Kidney (tissue), 14 donors: ENCODE data around the gene PRDM16. TPM values are rescaled to one million over a fixed set of nuclear protein-coding genes. Genes with fewer than 3 reads are reported as not detected.

Experiments
- DNase-seq, 5 donors: peaks; one replicate each; pipeline ENCODE4 v3.0.0-alpha.2; 2013 to 2020
- FAIRE-seq: peaks from 2 replicates; lab custom pipeline; 2012; peaks lifted over from hg19 to GRCh38; lab: Jason Lieb, UNC
- H3K27ac ChIP-seq, 2 donors: one replicate each; pipeline ENCODE4 v1.7.0; 2013; ENCODE audit warnings: low read depth in 2 of 2, low read length in 2 of 2, inconsistent platforms in 1 of 2
- H3K27me3 ChIP-seq: one replicate; pipeline ENCODE4 v1.7.1; 2013; ENCODE audit warnings: low read length, inconsistent platforms; ENCODE audit not compliant: control insufficient read depth, insufficient read depth
- H3K36me3 ChIP-seq, 3 donors: one replicate each; pipeline versions ENCODE4 v1.7.0 to v1.7.1; 2013; ENCODE audit warnings: low read length in 3 of 3, control low read depth in 1 of 3, inconsistent platforms in 1 of 3; ENCODE audit not compliant: insufficient read depth in 3 of 3, control insufficient read depth in 2 of 3
- H3K4me1 ChIP-seq, 3 donors: one replicate each; pipeline versions ENCODE4 v1.7.0 to v1.7.1; 2013; ENCODE audit warnings: low read length in 3 of 3, inconsistent platforms in 1 of 3, low read depth in 1 of 3; ENCODE audit not compliant: control insufficient read depth in 2 of 3, insufficient read depth in 2 of 3
- H3K4me3 ChIP-seq, 3 donors: one replicate each; pipeline versions ENCODE4 v1.7.0 to v1.8.1; 2013; ENCODE audit warnings: low read length in 3 of 3, control low read depth in 1 of 3, inconsistent platforms in 1 of 3
- H3K9ac ChIP-seq, 3 donors: one replicate each; pipeline versions ENCODE4 v1.7.0 to v1.7.1; 2013; ENCODE audit warnings: low read length in 3 of 3, control low read depth in 1 of 3, inconsistent platforms in 1 of 3
- H3K9me3 ChIP-seq, 3 donors: one replicate each; pipeline versions ENCODE4 v1.7.0 to v1.7.1; 2013; ENCODE audit warnings: low read length in 3 of 3, control low read depth in 1 of 3, inconsistent platforms in 1 of 3; ENCODE audit not compliant: control insufficient read depth in 2 of 3, insufficient read depth in 1 of 3
- intact Hi-C: fragments of 100-400 bp; cut with DNase I; formaldehyde crosslinking; loops from one replicate; pipeline ENCODE4 v1.11.1; 2022
- polyA plus RNA-seq: library from polyadenylated mRNA; stranded (reverse); fragments of 350-450 nt; fragmentation: Illumina TruSeq; extraction: RNeasy Lipid Tissue Mini Kit (QIAGEN cat#74804); gene quantifications from one replicate; pipeline ENCODE4 v1.2.3, GENCODE V29; 2014; ENCODE audit warnings: low read depth, low replicate concordance; ENCODE audit not compliant: insufficient read depth
- total RNA-seq: library from RNA; stranded (reverse); fragmentation: NEBNext Ultra II Directional; extraction: Animal tissue kit (Norgen Biotek cat#: 25700); gene quantifications from one replicate; pipeline ENCODE4 v1.2.1, GENCODE V29; 2021
- TF ChIP-seq, protein P1 (sequence below): IDR thresholded peaks from 3 replicates; pipeline ENCODE4 v1.5.1; 2012; ENCODE audit warnings: mild to moderate bottlenecking, moderate library complexity, borderline replicate concordance; ENCODE audit not compliant: insufficient read depth; ENCODE audit errors: extremely low read depth
- donor health status: control.
- donor health status: control.
- donor health status: control.
- donor health status: control.
- donor health status: control.
- donor health status: DM: yes; HTN: yes; CAD: no.
- donor health status: Normal renal cell carcinoma (clear cell type).

Gene PRDM16
- total and polyA plus RNA-seq, 2 donors from 2014 or later, result 3.0 to 21.9 TPM

DNA sequence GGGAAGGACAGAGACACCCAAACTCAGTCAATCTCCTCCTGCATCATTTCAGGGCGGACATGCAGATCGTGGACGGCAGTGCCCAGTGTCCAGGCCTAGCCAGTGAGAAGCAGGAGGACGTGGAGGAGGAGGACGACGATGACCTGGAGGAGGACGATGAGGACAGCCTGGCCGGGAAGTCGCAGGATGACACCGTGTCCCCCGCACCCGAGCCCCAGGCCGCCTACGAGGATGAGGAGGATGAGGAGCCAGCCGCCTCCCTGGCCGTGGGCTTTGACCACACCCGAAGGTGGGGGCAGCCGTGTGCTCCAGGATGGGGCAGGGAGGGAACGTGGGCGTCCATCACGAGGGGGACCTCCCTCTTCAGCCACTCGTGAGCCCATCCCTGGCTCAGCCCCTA lies 361.8 kb downstream of the PRDM16 start:
- Histone ChIP-seq H3K27ac (no peak overlapping the region), H3K4me3 (no peak overlapping the region)
- intact Hi-C loops, result no loop called here

DNA sequence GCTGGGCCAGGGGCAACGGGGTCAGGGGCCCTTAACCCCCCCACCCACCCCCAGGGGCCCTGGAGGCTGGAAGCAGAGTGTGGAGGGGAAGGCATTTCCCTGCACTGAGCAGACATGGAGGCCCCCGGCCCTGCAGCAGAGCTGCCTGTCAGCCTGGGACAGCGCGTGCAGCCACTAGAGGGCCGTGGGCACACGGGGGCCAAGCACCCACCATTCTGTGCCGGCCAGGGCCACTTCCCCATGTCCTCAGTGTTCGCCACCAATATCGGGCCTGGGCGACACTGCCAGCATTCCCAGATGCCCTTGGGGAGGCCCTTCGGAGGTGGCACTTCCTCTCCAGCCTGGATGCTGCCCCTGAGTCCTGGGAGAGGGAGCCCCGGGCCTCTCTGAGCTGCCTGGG lies 362.3 kb downstream of the PRDM16 start:
- TF ChIP-seq, protein P1, sequence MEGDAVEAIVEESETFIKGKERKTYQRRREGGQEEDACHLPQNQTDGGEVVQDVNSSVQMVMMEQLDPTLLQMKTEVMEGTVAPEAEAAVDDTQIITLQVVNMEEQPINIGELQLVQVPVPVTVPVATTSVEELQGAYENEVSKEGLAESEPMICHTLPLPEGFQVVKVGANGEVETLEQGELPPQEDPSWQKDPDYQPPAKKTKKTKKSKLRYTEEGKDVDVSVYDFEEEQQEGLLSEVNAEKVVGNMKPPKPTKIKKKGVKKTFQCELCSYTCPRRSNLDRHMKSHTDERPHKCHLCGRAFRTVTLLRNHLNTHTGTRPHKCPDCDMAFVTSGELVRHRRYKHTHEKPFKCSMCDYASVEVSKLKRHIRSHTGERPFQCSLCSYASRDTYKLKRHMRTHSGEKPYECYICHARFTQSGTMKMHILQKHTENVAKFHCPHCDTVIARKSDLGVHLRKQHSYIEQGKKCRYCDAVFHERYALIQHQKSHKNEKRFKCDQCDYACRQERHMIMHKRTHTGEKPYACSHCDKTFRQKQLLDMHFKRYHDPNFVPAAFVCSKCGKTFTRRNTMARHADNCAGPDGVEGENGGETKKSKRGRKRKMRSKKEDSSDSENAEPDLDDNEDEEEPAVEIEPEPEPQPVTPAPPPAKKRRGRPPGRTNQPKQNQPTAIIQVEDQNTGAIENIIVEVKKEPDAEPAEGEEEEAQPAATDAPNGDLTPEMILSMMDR, result no peak
- intact Hi-C loops, result no loop called here
- peaks cover 0 to 7% (median 2%) of the 10 kb centered on the region in 3 donors for H3K36me3 ChIP-seq
- H3K27me3 ChIP-seq, result no peaks in the 10 kb centered on the region
- no peak overlapping the region for H3K4me3 ChIP-seq
- DNase-seq (peak in 1 of 5 donors; percentile 37), FAIRE-seq (no peak)
- H3K27ac ChIP-seq, result no peak overlapping the region
- H3K4me1 ChIP-seq, result no peaks in the 10 kb centered on the region
- H3K9me3 ChIP-seq, result no peaks in the 10 kb centered on the region
- H3K9ac ChIP-seq, result no peak overlapping the region

More for the DNA sequence above, 361.8 kb downstream of the PRDM16 start:
- Histone ChIP-seq H3K4me1 (no peaks in the 10 kb centered on the region), H3K27me3 (no peaks in the 10 kb centered on the region), H3K9me3 (no peaks in the 10 kb centered on the region), H3K36me3 (peaks cover 0 to 8% (median 2%) of the 10 kb centered on the region in 3 donors), H3K9ac (no peak overlapping the region)
- TF ChIP-seq, protein P1, result no peak
- FAIRE-seq (no peak), DNase-seq (peak in 1 of 5 donors; percentile 63)

DNA sequence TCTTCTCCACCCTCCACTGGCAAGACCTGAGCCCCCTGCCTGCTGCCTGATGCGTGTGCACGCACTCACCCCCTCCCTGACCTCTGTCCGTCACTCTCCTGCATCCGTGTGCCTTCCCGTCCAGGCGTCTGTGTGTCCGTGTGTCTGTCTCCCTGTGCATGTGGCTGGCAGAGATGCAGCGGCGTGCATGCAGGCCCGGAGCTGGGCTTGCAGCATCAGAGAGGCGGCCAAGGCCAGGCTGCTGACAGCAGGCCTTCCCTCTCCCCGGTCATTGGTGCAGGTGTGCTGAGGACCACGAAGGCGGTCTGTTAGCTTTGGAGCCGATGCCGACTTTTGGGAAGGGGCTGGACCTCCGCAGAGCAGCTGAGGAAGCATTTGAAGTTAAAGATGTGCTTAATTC lies 362.7 kb downstream of the PRDM16 start:
- H3K9ac ChIP-seq, result no peak overlapping the region
- no peaks in the 10 kb centered on the region for H3K27me3 ChIP-seq
- H3K36me3 ChIP-seq, result peaks cover 0 to 3% (median 2%) of the 10 kb centered on the region in 3 donors
- intact Hi-C loops, result no loop called here
- no peak overlapping the region for H3K27ac ChIP-seq
- H3K4me1 ChIP-seq, result no peaks in the 10 kb centered on the region
- H3K9me3 ChIP-seq, result no peaks in the 10 kb centered on the region
- DNase-seq (peak in 1 of 5 donors; percentile 64), FAIRE-seq (no peak)
- H3K4me3 ChIP-seq, result no peak overlapping the region
- TF ChIP-seq, protein P1, result no peak

DNA sequence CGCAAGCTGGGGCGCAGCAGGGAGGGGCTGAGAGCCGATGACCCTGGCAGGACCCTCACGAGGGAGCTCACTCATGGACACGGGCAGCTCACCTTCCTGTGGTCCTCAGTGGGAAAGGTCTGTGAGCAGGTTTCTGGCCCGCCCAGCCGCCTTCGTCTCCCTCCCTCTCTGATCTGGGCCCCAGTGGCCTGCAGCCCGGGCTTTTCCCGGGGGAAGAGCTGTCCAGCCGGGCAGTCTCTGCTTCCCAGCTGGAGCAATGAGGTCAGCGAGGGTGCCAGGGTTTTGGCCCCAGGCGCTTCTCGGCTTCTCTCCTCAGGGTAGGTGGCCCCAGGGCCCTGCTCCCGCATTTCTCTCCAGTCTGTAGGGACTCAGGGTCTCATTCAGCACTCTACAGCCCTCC lies 363.3 kb downstream of the PRDM16 start:
- Histone ChIP-seq H3K9me3 (no peaks in the 10 kb centered on the region), H3K4me3 (no peak overlapping the region), H3K4me1 (no peaks in the 10 kb centered on the region), H3K36me3 (no peaks in the 10 kb centered on the region), H3K27me3 (no peaks in the 10 kb centered on the region), H3K9ac (no peak overlapping the region), H3K27ac (no peak overlapping the region)
- intact Hi-C loops, result no loop called here
- FAIRE-seq (no peak), DNase-seq (peak in 1 of 5 donors; percentile 70)
- TF ChIP-seq, protein P1, result no peak
